Inflammatory macrophage treated with lipopolysaccharide for 4 hours (primary cell): ENCODE results near the gene HAVCR2.
A peak's percentile ranks its signal among the peaks of the same experiment; 100 is the strongest.
"Not testable (repeated sequence)": the region's sequence is repeated elsewhere in the genome, so short reads cannot be mapped to it uniquely, and the experiment has no call there.

Source experiments
- DNase-seq: peaks from one replicate; pipeline ENCODE4 v3.0.0-alpha.2; 2020

HAVCR2 gene

GRCh38 chr5:157086751-157087359 lies 22.0 kb downstream of the HAVCR2 start:
- no peak for DNase-seq

GRCh38 chr5:157085930-157086329 lies 22.9 kb downstream of the HAVCR2 start:
- DNase-seq: no peak

GRCh38 chr5:157080286-157080685 lies 28.6 kb downstream of the HAVCR2 start:
- DNase-seq: no peak

- DNase-seq: peak; percentile 24
Observed at GRCh38 chr5:157076558-157076957, 32.3 kb downstream of the HAVCR2 start.

- DNase-seq: no peak
Observed at GRCh38 chr5:157072508-157072907, 36.3 kb downstream of the HAVCR2 start.

GRCh38 chr5:157069949-157070348 lies 38.9 kb downstream of the HAVCR2 start:
- no peak for DNase-seq

GRCh38 chr5:157068785-157069184 lies 40.1 kb downstream of the HAVCR2 start:
- DNase-seq: no peak

- DNase-seq: no peak
Observed at GRCh38 chr5:157068339-157068738, 40.5 kb downstream of the HAVCR2 start.

GRCh38 chr5:157067005-157067404 lies 41.8 kb downstream of the HAVCR2 start:
- no peak for DNase-seq

GRCh38 chr5:157066080-157066479 lies 42.8 kb downstream of the HAVCR2 start:
- no peak for DNase-seq

- DNase-seq: no peak
Observed at GRCh38 chr5:157063776-157064430, 44.9 kb downstream of the HAVCR2 start.

- DNase-seq: peak; percentile 28
Observed at GRCh38 chr5:157059891-157060290, 49.0 kb downstream of the HAVCR2 start.

- no peak for DNase-seq
Observed at GRCh38 chr5:157059093-157059539, 49.7 kb downstream of the HAVCR2 start, which contains the start of gene HAVCR1. TSS of gene HAVCR1 (minus strand) at chr5:157059116. CDS start at chr5:157057943, 1,173 bp downstream.

- no peak for DNase-seq
Observed at GRCh38 chr5:157057459-157058370, 51.1 kb downstream of the HAVCR2 start.

- DNase-seq: not testable (repeated sequence)
Observed at GRCh38 chr5:157056848-157057247, 52.0 kb downstream of the HAVCR2 start.

GRCh38 chr5:157051604-157052245 lies 57.1 kb downstream of the HAVCR2 start:
- no peak for DNase-seq

- DNase-seq: no peak
Observed at GRCh38 chr5:157050050-157050449, 58.8 kb downstream of the HAVCR2 start.

- no peak for DNase-seq
Observed at GRCh38 chr5:157049605-157050004, 59.2 kb downstream of the HAVCR2 start.

- DNase-seq: no peak
Observed at GRCh38 chr5:157047898-157048297, 60.9 kb downstream of the HAVCR2 start.

- not testable (repeated sequence) for DNase-seq
Observed at GRCh38 chr5:157047016-157047415, 61.8 kb downstream of the HAVCR2 start.

GRCh38 chr5:157046041-157046440 lies 62.8 kb downstream of the HAVCR2 start:
- DNase-seq: no peak

GRCh38 chr5:157045601-157046000 lies 63.2 kb downstream of the HAVCR2 start:
- no peak for DNase-seq
